Measurements from ENCODE around the gene EDA2R.

EDA2R gene

DNA sequence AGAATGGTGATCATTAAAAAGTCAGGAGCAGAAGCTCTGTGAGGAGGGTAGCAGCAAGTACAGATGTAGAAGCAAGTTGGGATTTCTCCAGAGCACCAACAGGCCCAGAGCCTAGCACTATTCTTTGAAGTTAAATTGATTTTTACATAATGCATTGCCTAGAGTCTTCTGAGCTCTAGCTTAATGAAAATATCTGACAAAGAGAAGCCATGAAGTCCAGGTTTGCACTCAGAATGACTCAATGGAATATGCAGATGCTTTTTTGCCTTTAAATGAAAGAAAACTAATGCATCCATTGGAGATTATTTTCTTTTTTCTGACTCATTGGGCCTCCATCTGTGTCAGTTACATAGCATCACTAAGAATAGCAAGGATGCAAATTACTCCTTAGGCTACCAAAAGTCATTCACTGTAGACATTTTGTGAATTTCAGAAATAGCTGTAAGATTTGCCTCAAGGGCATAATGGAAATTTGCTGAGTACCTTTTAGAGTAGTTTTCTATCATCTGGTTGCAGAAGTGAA lies 91.0 kb downstream of the EDA2R start:
- Histone ChIP-seq H3K4me1 (ENCODE audit: control insufficient read depth, insufficient read depth, low read length) (no peaks in the 10 kb centered on the region), H3K27ac (ENCODE audit: low read depth, low read length) (no peak overlapping the region), H3K4me3 (ENCODE audit: low read depth, low read length) (no peak overlapping the region), H3K36me3 (ENCODE audit: control insufficient read depth, insufficient read depth, low read length) (no peaks in the 10 kb centered on the region), H3K9ac (ENCODE audit: low read depth, low read length) (no peak overlapping the region), H3K9me3 (ENCODE audit: control insufficient read depth, insufficient read depth, low read length) (peaks cover 61% of the 10 kb centered on the region), H3K27me3 (ENCODE audit: control insufficient read depth, insufficient read depth, low read length) (no peaks in the 10 kb centered on the region)

Measured in HUES48 (cell line).